Measurements from ENCODE around the gene MROH7. TPM values are rescaled to one million over a fixed set of nuclear protein-coding genes. Genes with fewer than 3 reads are reported as not detected.

The MROH7 gene
- total RNA-seq, 1 donor from 2014 or later = 0.21 TPM

DNA sequence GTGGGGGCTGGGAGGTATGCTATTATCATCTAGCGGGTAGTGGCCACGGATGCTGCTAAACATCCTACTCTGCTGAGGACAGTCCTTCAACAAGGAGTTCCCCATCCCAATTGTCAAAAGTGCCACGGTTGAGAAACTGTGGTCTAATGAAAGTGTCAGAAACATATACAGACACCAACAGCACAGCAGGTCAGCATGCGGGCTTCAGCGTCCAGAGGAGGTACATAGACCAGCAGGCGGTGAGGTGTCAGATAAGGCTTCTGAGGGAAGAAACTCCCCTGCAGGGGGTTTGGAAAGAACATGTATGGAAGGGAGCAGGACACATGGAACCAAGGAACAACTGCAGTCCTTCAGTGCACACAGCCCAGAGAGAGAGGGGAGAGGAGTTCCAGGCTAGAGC is 69.3 kb downstream of the MROH7 start:
- H4K20me1 ChIP-seq (ENCODE audit: low read depth) = no peaks in the 10 kb centered on the region
- no peak overlapping the region for H3K4me3 Mint-ChIP-seq
- peaks cover 10% of the 10 kb centered on the region for H3K4me1 Mint-ChIP-seq
- no peaks in the 10 kb centered on the region for H3F3A ChIP-seq (ENCODE audit: low read depth)
- no peak overlapping the region for H3K4me3 ChIP-seq
- no peak overlapping the region for H2AFZ ChIP-seq (replicated peaks)
- H3K9me3 Mint-ChIP-seq = no peaks in the 10 kb centered on the region
- no peak overlapping the region for H3K27ac Mint-ChIP-seq
- no peak overlapping the region for H3K27ac ChIP-seq
- H3K79me2 ChIP-seq (ENCODE audit: low read depth) = peaks cover 2% of the 10 kb centered on the region
- no peak overlapping the region for H3K4me2 ChIP-seq
- no peak for DNase-seq (ENCODE audit: low spot score)
- H3K9ac ChIP-seq = no peak overlapping the region
- H3K36me3 Mint-ChIP-seq = no peaks in the 10 kb centered on the region
- peaks cover 44% of the 10 kb centered on the region for H3K27me3 ChIP-seq
- no peaks in the 10 kb centered on the region for H3K4me1 ChIP-seq
- no peak for TF ChIP-seq EZH2phosphoT487 (IDR thresholded peaks at IDR 0.05)
- no peak for TF ChIP-seq CTCF (IDR thresholded peaks at IDR 0.05)
- TF ChIP-seq EZH2 (IDR thresholded peaks at IDR 0.05) = no peak
- peaks cover 18% of the 10 kb centered on the region for H3K27me3 Mint-ChIP-seq (ENCODE audit: insufficient read depth, low read depth)
- H3K9me3 ChIP-seq (ENCODE audit: low read depth) = no peaks in the 10 kb centered on the region
- H3K36me3 ChIP-seq = no peaks in the 10 kb centered on the region

DNA sequence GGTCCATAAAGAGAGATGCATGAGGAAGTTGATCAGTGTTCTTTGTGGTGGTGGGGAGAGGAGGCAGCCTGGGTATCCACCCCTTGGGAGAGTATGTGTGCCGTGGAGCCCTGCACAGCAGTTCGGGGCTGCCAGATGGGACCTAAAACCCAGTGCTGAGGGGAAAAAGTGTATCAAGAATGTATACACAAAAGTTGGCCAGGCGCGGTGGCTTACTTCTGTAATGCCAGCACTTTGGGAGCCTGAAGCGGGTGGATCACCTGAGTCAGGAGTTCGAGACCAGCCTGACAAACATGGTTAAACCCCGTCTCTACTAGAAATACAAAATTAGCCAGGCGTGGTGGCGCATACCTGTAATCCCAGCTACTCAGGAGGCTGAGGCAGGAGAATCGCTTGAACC is 70.0 kb downstream of the MROH7 start:
- Histone ChIP-seq H3K9me3 (ENCODE audit: low read depth) (no peaks in the 10 kb centered on the region), H3K79me2 (ENCODE audit: low read depth) (peaks cover 9% of the 10 kb centered on the region), H3K9ac (no peak overlapping the region), H3K4me2 (no peak overlapping the region), H2AFZ (replicated peaks) (no peak overlapping the region), H3K4me1 (peaks cover 3% of the 10 kb centered on the region), H4K20me1 (ENCODE audit: low read depth) (no peaks in the 10 kb centered on the region), H3K4me3 (no peak overlapping the region), H3F3A (ENCODE audit: low read depth) (no peaks in the 10 kb centered on the region), H3K27me3 (peaks cover 44% of the 10 kb centered on the region), H3K27ac (no peak overlapping the region), H3K36me3 (no peaks in the 10 kb centered on the region)
- peaks cover 15% of the 10 kb centered on the region for H3K4me1 Mint-ChIP-seq
- no peak overlapping the region for H3K27ac Mint-ChIP-seq
- peaks cover 15% of the 10 kb centered on the region for H3K27me3 Mint-ChIP-seq (ENCODE audit: insufficient read depth, low read depth)
- no peaks in the 10 kb centered on the region for H3K36me3 Mint-ChIP-seq
- TF ChIP-seq CTCF (IDR thresholded peaks at IDR 0.05) (no peak), EZH2phosphoT487 (IDR thresholded peaks at IDR 0.05) (no peak)
- DNase-seq (ENCODE audit: low spot score) = no peak
- H3K4me3 Mint-ChIP-seq = no peak overlapping the region
- no peaks in the 10 kb centered on the region for H3K9me3 Mint-ChIP-seq

DNA sequence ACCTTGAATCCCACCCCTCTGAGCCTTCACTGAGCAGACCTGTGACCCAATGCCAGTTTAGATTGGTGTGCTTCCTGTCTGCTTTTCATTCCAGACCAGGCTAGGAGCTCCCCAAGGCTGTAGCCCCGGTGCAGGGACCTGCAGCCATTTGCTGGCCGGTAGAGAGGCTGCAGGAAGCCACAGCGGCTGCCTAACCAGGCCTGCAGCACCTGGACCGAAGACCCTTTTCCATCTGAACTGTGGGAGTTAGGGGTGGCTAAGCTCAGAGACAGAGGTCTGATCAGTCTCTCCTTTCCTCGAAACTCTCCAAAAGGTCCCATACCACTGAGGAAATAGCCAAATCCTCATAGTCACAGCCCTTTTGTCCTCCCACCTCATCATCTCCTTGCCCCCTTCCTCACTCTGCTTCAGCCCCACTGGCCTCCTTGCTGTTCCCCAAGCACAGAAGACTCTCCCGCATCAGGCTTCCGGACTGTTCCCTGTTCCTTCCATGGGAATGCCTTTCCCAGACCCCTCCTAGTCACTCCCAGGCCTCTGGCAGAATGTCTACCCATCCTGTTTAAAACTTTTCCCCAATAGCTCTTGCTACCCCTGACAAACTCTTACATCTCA is 73.4 kb downstream of the MROH7 start:
- Histone ChIP-seq H3K4me2 (peak overlapping the region; percentile 90), H3K27me3 (peaks cover 11% of the 10 kb centered on the region), H3K9ac (no peak overlapping the region), H3K4me3 (peak overlapping the region; percentile 87), H3K4me1 (peaks cover 7% of the 10 kb centered on the region), H3K79me2 (ENCODE audit: low read depth) (peaks cover 22% of the 10 kb centered on the region), H2AFZ (replicated peaks) (peak overlapping the region; percentile 79), H3K9me3 (ENCODE audit: low read depth) (no peaks in the 10 kb centered on the region), H3F3A (ENCODE audit: low read depth) (no peaks in the 10 kb centered on the region), H4K20me1 (ENCODE audit: low read depth) (no peaks in the 10 kb centered on the region), H3K36me3 (no peaks in the 10 kb centered on the region), H3K27ac (no peak overlapping the region)
- Mint-ChIP-seq H3K9me3 (no peaks in the 10 kb centered on the region), H3K36me3 (peaks cover 3% of the 10 kb centered on the region), H3K4me3 (peak overlapping the region; percentile 89), H3K4me1 (peaks cover 23% of the 10 kb centered on the region), H3K27ac (no peak overlapping the region), H3K27me3 (ENCODE audit: insufficient read depth, low read depth) (peaks cover 5% of the 10 kb centered on the region)
- DNase-seq (ENCODE audit: low spot score) = no peak
- TF ChIP-seq CTCF (IDR thresholded peaks at IDR 0.05) = no peak
- no peak for TF ChIP-seq EZH2phosphoT487 (IDR thresholded peaks at IDR 0.05)
- TF ChIP-seq EZH2 (IDR thresholded peaks at IDR 0.05) = no peak

Data from neural progenitor cell (in vitro differentiated cells).